ENCODE measurements around the gene RNF213.
A peak's percentile ranks its signal among the peaks of the same experiment; 100 is the strongest.

RNF213 gene

GRCh38 chr17:80424878-80425765 lies 164.5 kb downstream of the RNF213 start:
- DNase-seq = no peak

- no peak for DNase-seq
Measured at GRCh38 chr17:80425835-80426426, 165.3 kb downstream of the RNF213 start.

- peak; percentile 98 for DNase-seq
Measured at GRCh38 chr17:80426671-80427326, 166.1 kb downstream of the RNF213 start.

GRCh38 chr17:80427366-80428282 lies 167.0 kb downstream of the RNF213 start:
- no peak for DNase-seq

- DNase-seq = no peak
Measured at GRCh38 chr17:80428363-80428762, 167.7 kb downstream of the RNF213 start.

GRCh38 chr17:80428796-80429195 lies 168.1 kb downstream of the RNF213 start:
- DNase-seq = no peak

GRCh38 chr17:80429356-80430275 lies 169.0 kb downstream of the RNF213 start:
- no peak for DNase-seq

- no peak for DNase-seq
Measured at GRCh38 chr17:80430446-80431245, 170.0 kb downstream of the RNF213 start.

GRCh38 chr17:80431246-80432195 lies 170.9 kb downstream of the RNF213 start:
- no peak for DNase-seq

- DNase-seq = no peak
Measured at GRCh38 chr17:80432350-80432955, 171.8 kb downstream of the RNF213 start.

- DNase-seq = no peak
Measured at GRCh38 chr17:80432961-80433550, 172.4 kb downstream of the RNF213 start.

- DNase-seq = no peak
Measured at GRCh38 chr17:80433916-80434666, 173.4 kb downstream of the RNF213 start.

GRCh38 chr17:80437532-80437931 lies 176.9 kb downstream of the RNF213 start:
- no peak for DNase-seq

GRCh38 chr17:80438806-80439205 lies 178.2 kb downstream of the RNF213 start:
- no peak for DNase-seq

- no peak for DNase-seq
Measured at GRCh38 chr17:80439499-80439898, 178.8 kb downstream of the RNF213 start.

GRCh38 chr17:80441133-80441578 lies 180.5 kb downstream of the RNF213 start:
- DNase-seq = peak; percentile 78

GRCh38 chr17:80441598-80442322 lies 181.1 kb downstream of the RNF213 start:
- DNase-seq = no peak
